Stimulated activated CD4-positive, alpha-beta T cell treated with anti-CD3 and anti-CD28 coated beads, TNF-alpha, amount 100 ng/mL, for 1 hour (primary cell): Measurements from ENCODE around the gene UQCRC2.
"Not testable (repeated sequence)": the region's sequence is repeated elsewhere in the genome, so short reads cannot be mapped to it uniquely, and the experiment has no call there.

Experiments
- DNase-seq, 3 donors: peaks; one replicate each; pipeline ENCODE4 v3.0.0-alpha.2; 2020; ENCODE audit warnings: low read depth in 3 of 3, low spot score in 1 of 3

The UQCRC2 gene

DNA sequence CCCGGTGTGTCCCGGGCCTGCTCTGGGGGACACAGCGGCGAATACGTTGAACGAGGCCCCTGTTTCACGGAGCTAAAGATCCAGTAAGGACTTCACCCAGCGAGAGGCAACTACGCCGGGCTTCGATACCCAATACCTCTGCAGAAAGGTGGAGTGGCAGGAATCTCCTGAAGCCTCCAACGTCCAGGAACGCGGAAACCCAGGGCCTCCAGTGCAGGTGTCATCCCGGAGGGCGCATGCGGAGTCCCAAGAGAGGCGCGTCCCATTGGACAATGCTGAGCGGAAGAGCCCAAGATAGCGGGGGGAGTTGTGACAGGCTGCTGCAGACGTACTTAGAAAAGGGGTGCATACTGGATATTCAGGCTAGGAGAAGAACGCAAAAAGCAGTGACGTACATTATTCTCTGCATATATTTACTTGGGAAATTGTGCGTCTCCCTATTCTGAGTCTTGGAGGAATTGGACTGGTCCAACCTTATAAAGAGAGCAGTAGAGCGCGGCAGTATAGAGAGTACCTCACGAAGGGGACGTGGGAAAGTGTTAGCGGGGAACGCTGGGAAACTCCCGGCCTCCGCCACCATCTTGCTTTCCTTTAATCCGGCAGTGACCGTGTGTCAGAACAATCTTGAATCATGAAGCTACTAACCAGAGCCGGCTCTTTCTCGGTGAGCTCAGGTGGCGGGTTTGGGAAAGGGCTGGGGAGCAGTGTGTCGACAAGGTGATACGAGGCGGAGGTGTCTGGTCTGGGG is at the start of gene UQCRC2:
Gene UQCRC2, plus strand, starts transcription at position 569 of the 748 bp plus-strand sequence. Its CDS starts 63 bp downstream, at position 632.
- DNase-seq = peak; percentile 64 to 71 (median 69)

DNA sequence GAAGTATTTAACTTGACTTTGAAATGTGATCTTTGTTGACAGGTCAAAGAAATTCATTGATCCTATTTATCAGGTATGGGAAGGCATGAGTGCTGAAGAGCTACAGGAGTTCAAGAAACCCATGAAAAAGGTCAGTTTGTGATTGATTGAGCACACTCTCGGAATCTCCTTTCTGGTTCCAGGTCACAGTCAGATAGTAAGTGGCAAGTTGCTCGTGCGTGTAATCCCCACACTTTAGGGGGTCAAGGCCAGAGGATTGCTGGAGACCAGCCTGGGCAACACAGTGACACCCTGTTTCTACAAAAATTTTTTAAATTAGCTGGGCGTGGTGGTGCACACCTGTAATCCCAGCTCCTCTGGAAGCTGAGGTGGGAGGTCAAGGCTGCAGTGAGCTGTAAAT is 20.5 kb upstream of the UQCRC2 start:
- not testable (repeated sequence) for DNase-seq

DNA sequence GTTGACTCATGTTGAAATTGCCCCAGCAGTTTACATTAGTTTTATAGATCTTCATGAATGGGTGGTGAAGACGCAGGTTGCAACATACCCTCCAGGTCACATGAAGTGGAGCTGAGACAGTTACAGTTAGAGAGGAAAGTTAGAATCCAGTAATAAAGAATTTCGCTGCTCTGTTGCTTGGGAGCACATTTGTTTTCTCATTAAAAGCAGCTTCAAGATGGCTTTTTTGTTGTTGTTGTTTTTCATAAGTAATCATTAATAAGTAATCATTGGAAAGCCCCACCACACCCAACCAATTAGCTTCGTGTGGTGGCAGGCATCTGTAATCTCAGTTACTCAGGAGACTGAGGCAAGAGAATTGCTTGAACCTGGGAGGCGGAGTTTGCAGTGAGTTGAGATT is 19.8 kb upstream of the UQCRC2 start:
- DNase-seq = not testable (repeated sequence)

GRCh38 chr16:21933790-21934189 is 19.4 kb upstream of the UQCRC2 start:
- DNase-seq = not testable (repeated sequence)

- DNase-seq = not testable (repeated sequence)
These were observed 16.9 kb upstream of the UQCRC2 start for GRCh38 chr16:21936216-21936615.

GRCh38 chr16:21937336-21937829 is 15.8 kb upstream of the UQCRC2 start:
- no peak for DNase-seq

GRCh38 chr16:21940570-21940969 is 12.6 kb upstream of the UQCRC2 start:
- no peak for DNase-seq

- no peak for DNase-seq
These were observed 9.6 kb upstream of the UQCRC2 start for GRCh38 chr16:21943571-21943970.

DNA sequence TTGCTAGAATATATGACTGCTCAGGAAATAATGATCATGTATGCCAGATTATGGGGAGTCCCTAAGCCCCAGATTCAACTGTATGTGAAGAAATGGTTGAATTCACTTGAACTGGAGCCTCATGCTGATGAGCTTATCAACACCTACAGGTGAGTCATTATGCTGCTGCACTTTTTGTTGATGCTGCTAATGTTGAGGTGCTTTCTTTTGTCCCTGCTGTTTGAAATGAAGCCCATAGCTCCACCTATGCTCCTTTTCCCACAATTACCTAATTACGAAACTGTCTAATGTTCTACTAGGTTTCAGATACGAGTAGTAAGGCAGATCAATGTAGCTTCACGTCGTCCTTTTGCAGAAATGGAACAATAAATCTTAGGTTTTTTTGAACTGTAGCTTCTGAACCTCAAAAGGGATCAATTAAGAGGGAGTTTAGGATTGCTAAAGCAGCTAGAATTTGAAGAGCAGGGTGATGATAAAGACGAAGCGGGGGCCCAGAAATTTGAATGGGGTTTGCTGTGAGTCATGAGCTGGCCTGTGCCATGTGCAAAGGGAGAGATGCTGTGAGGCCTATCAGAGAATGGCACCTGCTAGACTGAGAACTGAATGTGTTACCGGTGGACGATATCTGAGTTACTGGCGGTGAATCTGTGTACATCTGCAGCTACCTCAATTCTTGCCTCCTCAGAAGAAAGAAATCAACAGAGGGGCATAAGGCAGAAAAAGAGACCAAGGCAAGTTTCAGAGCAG is 6.1 kb upstream of the UQCRC2 start:
- DNase-seq = no peak

- no peak for DNase-seq
These were observed 3.4 kb upstream of the UQCRC2 start for GRCh38 chr16:21949713-21950260.

GRCh38 chr16:21950782-21951521 is 2.2 kb upstream of the UQCRC2 start:
- DNase-seq = no peak

GRCh38 chr16:21952040-21952792 is 945 bp upstream of the UQCRC2 start:
- peak; percentile 35 to 56 (median 45) for DNase-seq

DNA sequence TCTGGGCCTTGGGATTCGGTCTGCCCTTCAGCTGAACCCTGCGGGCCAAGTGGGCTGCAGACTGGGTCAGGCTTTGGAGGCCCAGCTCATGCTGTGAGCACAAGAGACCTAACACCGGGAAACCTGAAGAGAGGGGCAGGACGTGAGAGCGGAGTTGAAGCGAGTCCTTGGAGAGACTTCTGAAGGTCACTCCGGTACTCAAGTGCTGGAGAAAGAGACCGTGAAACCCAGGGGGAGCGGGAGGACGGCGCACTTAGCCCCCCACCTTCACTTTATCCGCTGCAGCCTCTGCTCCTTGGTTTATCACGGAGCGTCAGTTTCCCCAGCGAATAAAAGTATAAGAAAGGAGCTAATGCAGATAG is 361 bp downstream of the UQCRC2 start:
- DNase-seq = no peak

DNA sequence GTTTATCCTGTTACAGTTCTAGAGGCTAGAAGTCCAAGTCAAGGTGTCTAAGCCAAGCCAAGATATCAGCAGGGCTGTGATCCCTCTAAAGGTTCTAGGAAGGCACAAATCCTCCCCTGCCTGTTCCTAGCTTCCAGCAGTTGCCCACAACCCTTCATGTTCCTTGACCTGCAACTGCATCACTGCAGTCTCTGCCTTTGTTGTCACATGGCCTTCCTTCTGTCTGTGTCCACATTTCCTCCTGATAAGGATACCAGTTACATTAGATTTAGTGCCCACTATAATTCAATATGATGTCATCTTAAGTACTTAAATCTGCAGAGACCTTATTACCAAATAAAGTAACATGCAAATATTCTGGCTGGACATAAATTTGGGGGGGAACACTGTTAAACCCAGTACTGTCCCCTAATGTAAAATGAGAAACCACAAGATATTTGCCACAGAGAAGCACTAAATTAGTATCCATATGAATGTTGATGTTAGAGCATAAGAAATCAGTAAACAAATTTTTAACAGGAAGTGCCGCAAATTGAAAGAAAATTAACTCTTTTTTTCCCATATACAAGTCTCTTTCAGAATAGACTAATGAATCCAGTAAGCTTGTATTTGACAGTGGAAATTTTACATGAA is 4.7 kb downstream of the UQCRC2 start:
- no peak for DNase-seq

GRCh38 chr16:21959050-21959449 is 5.9 kb downstream of the UQCRC2 start:
- DNase-seq = no peak

DNA sequence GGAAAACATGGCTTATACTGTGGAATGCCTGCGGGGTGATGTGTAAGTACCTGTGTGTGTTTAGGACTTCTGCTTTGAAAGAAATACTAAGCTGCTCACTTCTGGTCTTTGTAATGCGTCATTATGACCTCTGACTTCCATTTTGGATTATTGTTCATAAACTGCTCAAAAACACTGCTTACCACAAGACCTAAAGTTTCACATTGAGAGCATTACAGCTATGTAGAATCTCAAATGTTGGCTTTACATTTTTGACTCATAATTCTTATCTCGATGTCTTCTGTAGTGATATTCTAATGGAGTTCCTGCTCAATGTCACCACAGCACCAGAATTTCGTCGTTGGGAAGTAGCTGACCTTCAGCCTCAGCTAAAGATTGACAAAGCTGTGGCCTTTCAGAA is 9.3 kb downstream of the UQCRC2 start:
- DNase-seq = no peak

- no peak for DNase-seq
These were observed 10.7 kb downstream of the UQCRC2 start for GRCh38 chr16:21963887-21964286.

DNA sequence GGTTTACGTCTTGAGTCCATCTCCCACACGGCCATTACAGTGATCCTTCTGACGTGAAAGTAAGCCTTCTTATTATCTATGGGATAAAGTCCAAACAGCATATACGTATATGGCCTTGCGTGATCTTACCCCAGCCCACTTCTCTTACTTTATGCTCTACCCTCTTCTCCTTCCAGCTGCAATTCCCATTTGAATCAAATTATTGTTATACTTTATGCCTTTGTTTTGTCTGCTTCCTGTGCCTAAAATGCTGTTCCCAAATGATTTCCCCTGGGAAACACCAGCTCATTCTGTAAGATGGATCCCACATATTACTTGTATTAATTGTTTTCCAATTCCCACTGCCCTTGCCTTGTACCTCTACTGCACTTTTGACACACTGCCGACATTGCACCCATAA is 11.2 kb downstream of the UQCRC2 start:
- DNase-seq = no peak

DNA sequence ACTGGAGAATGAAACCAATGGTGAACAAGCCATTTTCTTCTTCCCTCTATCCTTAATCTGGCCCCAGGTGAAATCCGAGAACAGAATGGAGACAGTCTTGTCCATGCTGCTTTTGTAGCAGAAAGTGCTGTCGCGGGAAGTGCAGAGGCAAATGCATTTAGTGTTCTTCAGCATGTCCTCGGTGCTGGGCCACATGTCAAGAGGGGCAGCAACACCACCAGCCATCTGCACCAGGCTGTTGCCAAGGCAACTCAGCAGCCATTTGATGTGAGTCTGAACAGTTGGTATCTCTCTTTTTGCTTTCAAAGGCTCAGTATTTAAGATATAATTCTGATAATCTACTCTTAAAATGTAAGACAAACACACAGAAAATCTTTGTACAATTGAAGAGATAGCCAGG is 18.7 kb downstream of the UQCRC2 start:
- DNase-seq = no peak

GRCh38 chr16:21973945-21974344 is 20.8 kb downstream of the UQCRC2 start:
- no peak for DNase-seq
